Nucleus accumbens (tissue), 56 donors: ENCODE data around the gene ANO2.

ENCODE experiments used
- DNase-seq, 56 donors: peaks; one replicate each; lab custom pipeline; 2025; lab: John Stamatoyannopoulos, UW

ANO2 gene

GRCh38 chr12:5789469-5789968 lies 155.5 kb downstream of the ANO2 start:
- no peak for DNase-seq

DNA sequence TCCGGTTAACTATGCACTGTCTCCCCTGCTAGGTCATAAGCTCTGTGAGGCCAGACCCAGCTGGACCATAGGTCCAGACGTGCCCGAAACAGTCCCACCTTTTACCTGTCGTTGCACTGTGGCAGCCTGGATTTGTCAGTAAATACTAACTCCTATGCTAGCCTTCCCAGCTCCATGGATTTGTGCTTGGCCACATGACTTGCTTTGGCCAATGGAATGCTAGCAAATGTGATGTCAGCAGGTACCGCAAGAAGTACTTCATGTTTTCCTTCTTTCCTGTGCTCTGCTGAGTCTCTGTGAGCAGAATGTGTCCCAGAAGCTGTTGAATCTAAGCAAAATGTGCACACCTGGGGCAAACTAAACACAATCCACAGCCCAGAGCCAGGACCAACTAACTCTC lies 157.2 kb downstream of the ANO2 start:
- DNase-seq, result no peak

DNA sequence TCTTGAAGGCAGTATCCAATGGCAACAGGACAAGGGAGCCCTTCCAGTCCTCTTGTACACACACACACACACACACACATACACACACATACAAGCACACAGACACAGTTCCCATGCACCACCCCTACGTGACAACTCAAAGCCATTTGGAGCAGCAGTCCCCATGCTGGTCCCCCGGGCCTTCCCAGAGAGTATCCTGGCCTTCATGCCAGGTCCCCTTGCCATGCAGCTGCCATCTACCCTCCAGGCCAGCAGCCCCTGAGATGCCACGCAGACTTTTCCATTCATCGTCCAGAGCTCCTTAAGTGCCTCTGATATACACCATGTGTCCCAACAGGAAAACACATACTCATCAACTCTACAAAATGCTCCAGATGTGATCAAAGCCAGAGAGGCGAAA lies 159.5 kb downstream of the ANO2 start:
- DNase-seq, result no peak

DNA sequence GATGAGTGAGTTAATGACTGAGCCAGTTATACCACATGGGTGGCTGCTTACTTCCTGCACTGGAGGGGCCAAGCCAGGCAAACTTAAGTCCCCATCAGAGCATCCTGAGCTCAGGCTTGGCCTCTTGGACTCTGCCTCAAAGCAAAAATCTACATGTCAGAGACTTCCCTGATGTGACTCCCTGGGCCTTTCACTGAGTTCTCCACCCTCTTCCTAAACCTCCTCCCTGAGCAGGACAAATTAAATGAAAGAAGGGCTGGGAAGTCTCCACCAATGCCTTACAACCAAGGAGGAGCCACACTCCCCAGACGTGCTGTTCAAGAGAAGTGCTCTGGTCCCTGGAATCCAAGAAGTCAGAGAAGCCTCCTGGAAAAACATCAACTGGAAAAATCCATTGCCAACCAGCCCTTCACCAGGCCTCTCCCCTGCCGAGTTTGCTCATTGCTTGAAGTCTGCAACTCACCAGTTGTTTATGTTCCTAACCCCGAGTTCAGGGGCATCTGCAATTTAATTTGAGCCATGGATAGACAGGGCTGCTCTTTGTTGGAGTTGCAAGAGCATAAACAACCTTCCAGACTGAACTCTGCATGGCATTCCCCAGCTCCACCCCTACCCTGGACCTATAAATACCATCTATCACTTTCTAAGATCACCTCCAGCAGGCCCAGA lies 160.5 kb downstream of the ANO2 start:
- no peak for DNase-seq

DNA sequence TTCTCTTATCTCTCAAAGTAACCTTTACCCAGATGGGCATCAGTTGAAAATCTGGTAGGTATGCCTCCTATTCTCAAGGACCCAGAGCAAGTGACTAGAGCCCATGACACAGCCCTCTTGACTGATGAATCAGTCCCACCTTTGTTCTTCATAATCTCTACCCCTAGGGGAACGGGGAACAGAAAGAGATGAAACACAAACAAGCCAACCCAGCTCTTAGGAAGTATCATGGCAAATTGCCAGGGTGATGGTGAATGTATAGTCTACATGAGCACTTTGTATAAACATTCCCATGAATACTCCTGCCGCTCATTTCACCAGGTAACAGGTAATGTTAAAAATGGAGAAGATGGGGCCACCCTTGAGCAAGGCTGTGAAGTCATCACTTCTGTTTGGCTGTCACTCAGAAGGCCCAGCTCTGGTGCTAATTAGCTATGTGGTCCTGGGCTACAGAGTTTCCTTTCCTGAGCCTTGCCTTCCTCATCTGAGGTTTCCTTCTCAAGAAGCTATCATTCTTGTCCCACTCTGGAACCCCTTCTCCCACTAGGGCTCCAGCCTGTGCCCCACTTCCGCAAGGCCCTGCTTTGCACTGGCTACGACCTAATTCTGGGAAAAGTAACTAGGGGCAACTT lies 161.7 kb downstream of the ANO2 start:
- DNase-seq, result no peak

DNA sequence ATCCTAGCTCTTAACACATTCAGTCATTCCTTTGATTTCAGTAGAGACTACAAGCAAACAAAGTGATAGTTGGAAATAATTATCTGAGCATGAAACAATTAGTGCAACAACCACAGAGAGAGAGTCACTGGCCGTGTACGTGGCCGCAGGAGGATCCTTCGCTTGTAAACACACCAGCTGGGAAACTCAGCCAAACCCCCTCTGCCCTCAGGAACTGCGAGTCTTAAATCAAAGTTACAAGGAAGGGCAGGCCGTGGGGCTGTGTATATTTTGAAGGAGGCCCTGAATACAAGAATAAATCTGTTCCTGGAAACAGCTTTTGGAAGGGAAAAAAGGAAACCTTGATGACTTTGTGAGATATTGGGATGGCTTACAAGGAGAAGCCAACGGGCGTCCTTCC lies 164.5 kb downstream of the ANO2 start:
- DNase-seq, result no peak

- DNase-seq, result no peak
These were observed 165.7 kb downstream of the ANO2 start for GRCh38 chr12:5779401-5779800.

GRCh38 chr12:5778821-5779220 lies 166.2 kb downstream of the ANO2 start:
- DNase-seq, result no peak

DNA sequence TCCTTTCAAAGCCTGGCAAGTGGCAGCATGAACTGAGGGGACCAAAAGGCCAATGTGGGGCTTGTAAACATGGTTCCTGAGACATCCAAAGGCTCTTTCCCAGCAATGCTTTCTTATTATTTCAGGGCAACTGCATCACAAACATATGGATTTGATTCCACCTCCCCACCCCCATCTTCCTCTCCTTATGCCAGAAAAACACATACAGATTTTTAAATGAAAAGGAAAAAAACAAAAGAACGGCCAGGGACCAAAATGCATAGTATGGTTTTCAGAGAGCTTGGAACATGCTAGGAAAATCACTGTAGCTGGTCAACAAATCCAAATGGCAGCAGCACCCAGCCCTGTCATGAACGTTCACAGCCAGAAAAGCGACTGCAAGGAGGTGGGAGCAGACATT lies 167.6 kb downstream of the ANO2 start:
- no peak for DNase-seq

DNA sequence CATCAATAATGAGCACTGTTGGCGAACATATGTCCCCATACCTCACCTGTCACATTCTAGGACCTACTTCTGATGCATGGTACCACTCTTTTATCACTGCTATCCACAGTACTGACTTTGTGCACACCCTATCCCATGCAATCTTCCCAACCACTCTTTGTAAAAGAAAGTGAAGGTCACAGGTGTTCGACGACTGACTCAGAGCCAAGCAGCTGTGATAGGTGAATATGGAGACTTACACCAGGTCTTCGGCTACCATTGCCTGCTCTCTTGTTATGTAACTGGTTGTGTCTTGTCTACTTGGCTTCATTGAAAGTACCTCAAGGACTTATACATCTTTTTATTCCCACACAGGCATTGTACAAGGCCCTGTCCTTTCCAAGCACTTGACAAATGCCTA lies 169.0 kb downstream of the ANO2 start:
- no peak for DNase-seq

- DNase-seq, result no peak
These were observed 171.5 kb downstream of the ANO2 start for GRCh38 chr12:5773550-5773949.

DNA sequence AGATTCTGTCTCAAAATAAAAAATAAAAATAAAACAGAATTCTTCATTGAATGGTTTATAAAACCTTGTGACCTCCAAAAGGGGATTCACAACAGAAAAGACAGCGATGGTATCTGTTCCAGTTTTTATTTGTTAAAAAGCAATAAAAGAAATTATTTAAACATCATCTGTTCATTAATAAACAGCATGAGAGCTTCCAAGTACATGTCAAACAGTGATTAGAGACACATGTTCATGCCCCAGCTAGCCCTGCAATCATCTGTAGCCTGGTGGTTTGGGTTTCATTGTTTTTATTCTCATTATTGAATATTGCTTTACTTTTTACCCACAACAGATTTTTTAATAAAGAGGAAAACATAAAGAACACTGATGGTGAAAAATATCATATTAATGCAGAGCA lies 173.3 kb downstream of the ANO2 start:
- no peak for DNase-seq

DNA sequence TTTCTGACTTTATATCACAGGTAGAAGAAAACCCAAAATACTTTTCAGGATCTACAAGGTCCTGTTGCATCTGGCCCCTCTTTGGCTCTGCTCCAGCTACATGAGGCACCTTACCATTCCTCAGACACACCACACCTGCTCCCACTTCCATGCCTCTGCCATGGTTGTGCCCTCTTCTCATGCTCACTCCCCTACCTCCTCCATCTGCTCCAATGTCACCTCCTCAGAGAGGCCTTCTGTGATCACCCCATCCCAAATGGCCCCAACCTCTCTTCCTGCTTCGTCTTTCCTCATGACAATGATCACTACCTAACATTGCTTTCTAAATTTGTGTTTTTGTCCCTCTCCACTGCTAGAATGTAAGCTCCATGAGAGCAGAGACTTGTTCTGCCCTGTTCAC lies 174.3 kb downstream of the ANO2 start:
- no peak for DNase-seq

DNA sequence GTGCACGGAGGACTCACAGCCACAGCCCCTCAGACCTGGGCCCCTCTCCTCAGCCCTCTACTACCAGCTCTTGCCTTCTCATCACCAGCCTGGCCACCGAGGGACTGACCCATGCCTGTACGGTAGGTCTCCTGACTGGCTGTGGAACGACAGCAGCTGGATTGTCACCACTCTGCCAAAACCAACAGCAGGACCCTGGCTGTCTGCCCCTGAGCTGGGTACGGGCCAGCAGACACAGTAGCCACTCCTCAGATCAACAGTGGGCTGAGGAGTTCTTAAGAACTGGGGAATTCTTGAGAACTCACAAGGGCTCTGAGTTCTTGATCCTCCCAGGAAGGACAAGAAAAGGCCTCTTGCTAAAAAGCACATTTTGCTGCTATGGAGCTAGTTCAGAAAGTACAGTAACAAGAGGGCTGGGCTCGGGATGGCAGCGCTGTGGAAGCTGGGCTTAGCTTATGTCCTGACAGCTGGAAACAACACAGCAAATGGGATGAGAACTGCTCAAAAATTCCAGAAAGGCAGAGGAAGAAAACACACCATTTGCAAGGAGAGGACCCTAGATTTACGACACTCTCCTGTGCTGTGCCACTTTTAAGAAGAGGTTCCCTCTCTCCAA lies 176.4 kb downstream of the ANO2 start:
- no peak for DNase-seq

GRCh38 chr12:5768171-5768570 lies 176.9 kb downstream of the ANO2 start:
- no peak for DNase-seq

GRCh38 chr12:5758347-5758746 lies 186.7 kb downstream of the ANO2 start:
- DNase-seq, result no peak

DNA sequence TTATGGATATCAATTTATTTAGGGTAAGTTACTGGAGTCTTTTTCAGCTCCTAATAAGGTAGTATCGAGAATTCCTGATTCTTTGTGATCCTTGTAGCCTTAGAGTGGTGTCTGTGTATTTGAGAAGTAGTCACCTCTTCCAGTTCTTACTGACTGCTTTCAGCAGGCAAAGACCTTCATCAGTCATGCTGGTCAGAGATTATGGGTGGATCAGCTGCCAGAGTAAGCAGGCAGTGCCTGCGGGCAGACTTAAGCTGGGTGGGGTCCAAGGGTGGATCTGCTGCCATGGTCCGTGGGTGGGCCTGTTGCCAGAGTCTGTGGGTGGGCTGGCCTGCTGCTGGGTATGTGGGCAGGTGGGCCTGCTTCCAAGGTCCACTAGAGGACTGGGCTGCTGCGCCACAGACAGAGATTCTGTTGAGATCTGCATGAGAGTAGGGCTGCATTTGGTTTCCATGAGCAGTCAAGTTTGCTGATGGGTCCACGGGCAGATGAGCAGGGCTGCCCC lies 188.7 kb downstream of the ANO2 start:
- DNase-seq, result no peak

DNA sequence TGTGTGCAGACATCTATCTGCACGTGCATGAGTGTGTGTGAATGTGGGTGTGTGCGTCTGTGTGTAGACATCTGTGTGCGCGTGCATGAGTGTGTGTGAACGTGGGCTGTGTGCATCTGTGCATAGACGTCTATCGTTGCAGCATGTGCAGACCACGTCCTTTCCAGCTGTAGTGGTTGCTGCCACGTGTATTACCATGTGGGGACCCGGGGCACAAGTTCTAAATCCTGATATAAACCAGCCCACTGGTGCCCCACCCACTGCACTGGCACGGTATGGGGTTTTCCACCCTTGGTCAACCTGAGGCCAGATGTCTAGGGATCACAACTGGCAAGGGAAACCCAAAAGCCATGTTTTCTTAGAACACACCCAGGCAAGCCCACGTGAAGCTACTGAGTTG lies 197.0 kb downstream of the ANO2 start:
- DNase-seq, result no peak

GRCh38 chr12:5746917-5747316 lies 198.1 kb downstream of the ANO2 start:
- DNase-seq, result no peak

DNA sequence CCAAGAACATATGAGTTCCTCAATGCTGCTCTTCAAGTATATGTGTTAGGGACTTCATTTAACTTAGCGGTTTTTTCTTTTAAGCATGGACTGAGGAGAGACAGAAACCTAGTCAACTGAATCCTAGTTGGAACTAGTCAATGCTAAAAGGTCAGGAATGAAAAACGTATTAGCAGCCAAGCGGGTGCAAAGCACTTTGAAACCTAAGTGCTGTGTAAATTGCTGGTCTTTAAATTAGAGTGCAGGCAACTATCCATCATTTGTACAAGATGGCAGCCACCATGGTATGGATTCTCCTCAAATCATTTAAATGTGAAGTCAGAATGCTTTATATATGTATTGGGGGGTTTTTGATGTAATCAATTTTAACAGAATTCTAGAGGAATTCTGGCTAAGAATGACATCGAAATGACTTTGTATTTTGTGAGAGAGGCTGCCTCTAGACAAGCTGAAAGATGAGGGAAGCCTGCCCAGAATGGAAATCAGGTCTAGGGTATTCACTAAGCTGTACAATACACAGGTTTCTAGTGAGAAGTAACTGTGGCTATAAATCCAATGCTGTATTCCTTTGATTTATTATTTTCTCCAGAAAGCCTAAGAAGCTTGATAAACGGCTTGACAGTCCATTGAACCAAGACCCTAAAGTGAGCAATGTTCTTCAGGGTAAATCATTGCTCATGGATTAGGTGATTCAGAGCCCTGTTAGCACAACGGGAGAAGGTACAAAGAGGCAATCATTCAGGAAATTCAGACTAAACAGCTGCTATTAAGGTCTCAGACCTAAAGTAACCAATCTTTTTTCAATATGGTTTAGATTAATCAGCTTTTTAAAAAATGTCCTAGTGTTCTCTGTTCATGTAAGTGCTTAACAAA lies 198.8 kb downstream of the ANO2 start:
- no peak for DNase-seq
